NOMO-1 (cell line): ENCODE data around the gene DDX4.
"Not testable (repeated sequence)": the region's sequence is repeated elsewhere in the genome, so short reads cannot be mapped to it uniquely, and the experiment has no call there.

Experiments used
- DNase-seq, 2 experiments: peaks; one replicate each; lab custom pipeline; 2025; ENCODE audit not compliant: unreplicated experiment in 2 of 2; lab: John Stamatoyannopoulos, UW

The DDX4 gene

GRCh38 chr5:55720188-55720703, 17.6 kb upstream of the DDX4 start:
- peak in 1 of 2 experiments; percentile 41 for DNase-seq

- no peak for DNase-seq
These were observed 13.6 kb upstream of the DDX4 start for GRCh38 chr5:55724281-55724680.

GRCh38 chr5:55731848-55732247, 6.0 kb upstream of the DDX4 start:
- DNase-seq = no peak

GRCh38 chr5:55732585-55732984, 5.3 kb upstream of the DDX4 start:
- DNase-seq = no peak

GRCh38 chr5:55734658-55735057, 3.2 kb upstream of the DDX4 start:
- no peak for DNase-seq

- no peak for DNase-seq
These were observed 4.9 kb downstream of the DDX4 start for GRCh38 chr5:55742778-55743177.

DNA sequence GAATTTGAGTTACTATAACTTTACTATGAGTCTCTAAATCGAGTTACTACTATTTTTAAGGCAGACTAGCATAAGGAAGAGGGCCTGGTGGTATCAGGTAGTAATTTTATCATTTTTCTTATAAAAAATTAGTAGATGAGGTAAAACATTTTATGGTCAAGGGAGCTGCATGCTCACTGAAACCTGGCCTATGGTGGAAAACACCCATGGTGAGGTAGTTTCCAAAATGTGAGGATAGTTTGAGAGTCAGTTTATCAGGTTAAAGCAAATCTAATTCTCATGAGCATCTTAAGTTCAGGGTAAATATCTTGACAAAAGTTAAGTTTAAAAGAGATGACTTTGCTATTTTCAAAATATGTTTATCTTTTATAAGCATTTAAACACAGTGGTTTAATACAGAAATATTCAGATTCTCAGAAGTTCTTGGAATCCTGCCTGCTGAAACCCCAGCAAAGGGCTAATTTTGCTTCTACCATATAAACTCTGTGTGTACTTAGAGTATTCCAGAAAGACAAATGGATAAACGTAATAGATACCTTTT, 10.0 kb downstream of the DDX4 start:
- DNase-seq = no peak

- DNase-seq = no peak
These were observed 11.5 kb downstream of the DDX4 start for GRCh38 chr5:55749387-55749786.

GRCh38 chr5:55750063-55750462, 12.2 kb downstream of the DDX4 start:
- no peak for DNase-seq

DNA sequence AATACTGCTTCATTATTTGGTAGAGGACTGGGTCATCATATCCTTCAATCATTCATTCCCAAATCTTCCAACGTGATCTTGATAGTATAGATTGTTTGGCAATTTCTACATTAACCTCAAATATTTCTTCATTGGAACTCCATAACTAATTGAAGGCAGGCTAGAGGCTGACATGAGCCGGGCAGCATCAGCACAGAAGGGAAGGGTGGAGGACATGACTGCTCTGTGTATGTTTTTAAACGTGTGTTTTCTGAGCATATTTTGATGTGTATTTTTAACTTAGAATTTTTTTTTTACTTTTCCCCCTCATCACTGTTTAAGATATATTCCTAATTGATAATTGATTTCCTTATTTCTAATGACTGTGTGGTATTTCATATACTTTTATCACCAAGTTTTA, 12.6 kb downstream of the DDX4 start:
- DNase-seq = no peak

GRCh38 chr5:55758231-55758630, 20.4 kb downstream of the DDX4 start:
- DNase-seq = no peak

DNA sequence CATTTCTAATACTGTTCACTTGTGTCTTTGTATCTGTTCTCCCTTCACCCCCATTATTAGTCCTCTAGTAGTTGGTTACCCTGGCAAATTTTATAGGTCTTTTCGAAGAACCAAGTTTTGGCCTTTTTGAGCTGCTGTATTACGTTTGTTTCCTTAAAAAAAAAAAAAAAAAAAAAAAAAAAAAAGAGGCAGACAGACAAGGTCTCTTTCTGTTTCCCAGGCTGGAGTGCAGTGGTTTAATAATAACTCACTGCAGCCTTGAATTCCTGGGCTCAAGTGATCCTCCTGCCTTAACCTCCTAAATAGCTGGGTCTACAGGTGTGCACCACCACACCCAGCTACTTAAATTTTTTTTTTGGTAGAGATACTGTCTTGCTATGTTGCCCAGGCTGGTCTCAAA, 20.9 kb downstream of the DDX4 start:
- no peak for DNase-seq

DNA sequence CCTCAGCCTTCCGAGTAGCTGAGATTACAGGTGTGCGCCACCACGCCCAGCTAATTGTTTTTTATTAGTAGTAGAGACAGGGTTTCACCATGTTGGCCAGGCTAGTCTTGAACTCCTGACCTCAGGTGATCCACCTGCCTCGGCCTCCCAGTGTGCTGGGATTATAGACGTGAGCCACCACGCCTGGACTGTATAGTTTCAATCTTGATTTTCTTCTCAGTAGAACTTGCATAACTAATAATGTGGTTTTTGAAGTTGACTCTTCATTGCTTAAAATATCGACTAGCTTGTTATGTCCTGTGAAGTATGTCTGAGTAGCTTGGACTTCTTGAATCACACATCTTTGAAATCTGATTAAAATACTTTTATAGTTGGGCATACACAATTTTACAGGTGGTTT, 23.9 kb downstream of the DDX4 start:
- not testable (repeated sequence) for DNase-seq

GRCh38 chr5:55763746-55764420, 26.0 kb downstream of the DDX4 start:
- DNase-seq = peak in 1 of 2 experiments; percentile 16

DNA sequence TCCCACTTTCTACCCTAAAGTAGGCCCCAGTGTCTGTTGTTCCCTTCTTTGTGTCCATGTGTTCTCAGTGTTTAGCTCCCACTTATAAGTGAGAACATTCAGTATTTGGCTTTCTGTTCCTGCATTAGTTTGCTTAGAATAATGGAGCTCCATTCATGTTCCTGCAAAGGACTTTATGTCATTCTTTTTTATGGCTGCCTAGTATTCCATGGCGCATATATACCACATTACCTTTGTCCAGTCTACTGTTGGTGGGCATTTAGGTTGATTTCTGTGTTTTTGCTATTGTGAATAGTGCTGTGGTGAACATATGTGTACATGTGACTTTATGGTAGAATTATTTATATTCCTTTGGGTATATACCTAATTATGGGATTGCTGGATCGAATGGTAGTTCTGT, 30.4 kb downstream of the DDX4 start:
- DNase-seq = no peak

GRCh38 chr5:55771175-55771655, 33.4 kb downstream of the DDX4 start:
- DNase-seq = no peak

DNA sequence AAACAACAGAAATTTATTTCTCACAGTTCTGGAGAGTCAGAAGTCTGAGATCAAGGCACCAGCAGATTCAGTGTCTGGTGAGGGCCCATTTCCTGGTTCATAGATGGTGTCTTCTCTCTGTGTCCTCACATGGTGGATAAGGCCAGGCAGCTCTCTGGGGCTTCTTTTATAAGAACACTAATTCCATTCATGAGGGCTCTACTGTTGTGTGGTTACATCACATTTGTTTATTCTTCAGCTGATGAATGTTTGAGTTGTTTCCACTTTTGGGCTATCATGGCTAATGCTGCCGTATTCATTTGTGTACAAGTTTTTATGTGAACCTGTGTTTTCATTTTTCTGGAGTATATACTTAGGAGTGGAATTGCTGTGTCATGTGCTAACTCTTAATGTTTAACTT, 35.2 kb downstream of the DDX4 start:
- peak in 1 of 2 experiments; percentile 43 for DNase-seq

- no peak for DNase-seq
These were observed 39.5 kb downstream of the DDX4 start for GRCh38 chr5:55777332-55777731.

DNA sequence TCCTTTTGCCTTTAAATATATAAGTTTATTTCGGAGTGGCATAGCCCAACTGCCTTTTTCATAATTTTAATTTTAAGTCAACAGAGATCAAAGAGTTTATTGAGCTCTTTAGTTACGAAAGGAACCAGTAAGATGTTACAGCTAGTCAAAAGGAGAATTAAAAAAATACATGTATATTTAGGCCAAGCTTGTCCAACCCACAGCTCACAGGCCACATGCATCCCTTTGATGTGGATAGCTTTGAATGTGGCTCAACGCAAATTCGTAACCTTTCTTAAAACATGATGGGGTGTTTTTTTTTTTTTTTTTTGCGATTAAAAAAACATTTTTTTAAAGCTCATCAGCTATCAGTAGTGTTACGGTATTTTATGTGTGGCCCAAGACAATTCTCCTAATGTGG, 63.1 kb downstream of the DDX4 start:
- DNase-seq = no peak

DNA sequence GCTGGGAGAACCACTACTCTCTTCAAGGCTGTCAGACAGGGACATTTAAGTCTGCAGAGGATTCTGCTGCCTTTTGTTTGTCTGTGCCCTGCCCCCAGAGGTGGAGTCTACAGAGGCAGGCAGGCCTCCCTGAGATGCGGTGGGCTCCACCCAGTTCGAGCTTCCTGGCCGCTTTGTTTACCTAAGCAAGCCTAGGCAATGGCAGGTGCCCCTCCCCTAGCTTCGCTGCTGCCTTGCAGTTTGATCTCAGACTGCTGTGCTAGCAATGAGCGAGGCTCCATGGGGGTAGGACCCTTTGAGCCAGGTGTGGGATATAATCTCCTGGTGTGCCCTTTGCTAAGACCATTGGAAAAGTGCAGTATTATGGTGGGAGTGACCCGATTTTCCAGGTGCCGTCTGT, 71.0 kb downstream of the DDX4 start:
- not testable (repeated sequence) for DNase-seq

DNA sequence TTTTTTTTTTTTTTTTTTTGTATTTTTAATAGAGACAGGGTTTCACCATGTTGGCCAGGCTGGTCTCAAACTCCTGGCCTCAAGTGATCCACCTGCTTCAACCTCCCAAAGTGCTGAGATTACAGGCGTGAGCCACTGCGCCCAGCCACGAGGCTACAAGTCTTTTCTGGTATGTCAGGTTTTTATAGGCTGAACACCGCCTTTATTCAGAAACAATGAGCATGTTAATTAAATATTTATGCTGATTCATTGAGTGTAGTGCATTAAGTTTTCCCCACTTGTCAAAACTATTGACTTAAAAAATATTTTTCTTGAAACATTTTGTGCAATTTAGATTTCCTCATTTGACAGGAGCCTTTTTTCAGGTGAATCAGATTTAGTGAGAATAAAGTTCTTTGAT, 78.1 kb downstream of the DDX4 start:
- DNase-seq = not testable (repeated sequence)

- no peak for DNase-seq
These were observed 78.5 kb downstream of the DDX4 start for GRCh38 chr5:55816342-55816741.
